Naive thymus-derived CD8-positive, alpha-beta T cell (primary cell): Measurements from ENCODE around the gene DHX16. TPM values are rescaled to one million over a fixed set of nuclear protein-coding genes. Genes with fewer than 3 reads are reported as not detected.

Experiments
- ATAC-seq, 2 donors: fragments of 150-1000 bp; cut with Tn5 transposase in 1 of 2; sonication (Bioruptor Pico), chemical (Tn5 transposase) in 1 of 2; 1 replicate in 1 of 2; 2 replicates in 1 of 2; pipeline ENCODE4 v1.10.0; 2021; ENCODE audit warnings: mild to moderate bottlenecking in 2 of 2, moderate library complexity in 2 of 2
- POLR2A ChIA-PET: fragments of 350-600 bp; sonication (Branson Sonifier 250); formaldehyde crosslinking; loops from one replicate; lab custom pipeline; 2021; ENCODE audit warnings: antibody characterized with exemption; lab: Charles Lee
- DNase-seq, 10 donors: peaks; one replicate each; pipeline versions ENCODE4 v3.0.0 to v3.0.0-alpha.2; 2020 to 2022
- H3K27ac Mint-ChIP-seq, 10 donors: one replicate each; pipeline ENCODE4 v1.8.0; 2020 to 2022; ENCODE audit warnings: mild to moderate bottlenecking in 10 of 10, mixed read lengths in 10 of 10, moderate library complexity in 4 of 10, inconsistent platforms in 1 of 10
- H3K27me3 Mint-ChIP-seq, 5 donors: one replicate each; pipeline ENCODE4 v1.8.0; 2021 to 2022; ENCODE audit warnings: mixed read lengths in 5 of 5
- H3K36me3 Mint-ChIP-seq, 3 donors: one replicate each; pipeline ENCODE4 v1.8.0; 2020 to 2022; ENCODE audit warnings: mixed read lengths in 3 of 3, mild to moderate bottlenecking in 2 of 3, inconsistent platforms in 1 of 3
- H3K4me1 Mint-ChIP-seq, 4 donors: one replicate each; pipeline ENCODE4 v1.8.0; 2021 to 2022; ENCODE audit warnings: mixed read lengths in 4 of 4
- H3K4me3 Mint-ChIP-seq, 10 donors: one replicate each; pipeline ENCODE4 v1.8.0; 2020 to 2022; ENCODE audit warnings: mild to moderate bottlenecking in 10 of 10, mixed read lengths in 10 of 10, moderate library complexity in 6 of 10, inconsistent platforms in 1 of 10
- H3K9me3 Mint-ChIP-seq, 9 donors: one replicate each; pipeline ENCODE4 v1.8.0; 2020 to 2022; ENCODE audit warnings: mixed read lengths in 9 of 9, mild to moderate bottlenecking in 3 of 9, inconsistent platforms in 1 of 9, moderate library complexity in 1 of 9
- polyA plus RNA-seq, 3 donors: library from polyadenylated mRNA; unstranded; fragments of 300-500 nt; fragmentation: Illumina TruSeq; gene quantifications; one replicate each; pipeline ENCODE4 v1.2.3, GENCODE V29; 2021
- total RNA-seq, 8 experiments: library from RNA in 2 of 8; stranded (reverse) in 2 of 8; gene quantifications; one replicate each; pipeline ENCODE4 v1.2.3 and lab custom pipeline; 2021 to 2026

Gene DHX16
- total and polyA plus RNA-seq, 5 experiments from 2014 or later, result 17.7 to 45.6 (median 31.2) TPM

DNA sequence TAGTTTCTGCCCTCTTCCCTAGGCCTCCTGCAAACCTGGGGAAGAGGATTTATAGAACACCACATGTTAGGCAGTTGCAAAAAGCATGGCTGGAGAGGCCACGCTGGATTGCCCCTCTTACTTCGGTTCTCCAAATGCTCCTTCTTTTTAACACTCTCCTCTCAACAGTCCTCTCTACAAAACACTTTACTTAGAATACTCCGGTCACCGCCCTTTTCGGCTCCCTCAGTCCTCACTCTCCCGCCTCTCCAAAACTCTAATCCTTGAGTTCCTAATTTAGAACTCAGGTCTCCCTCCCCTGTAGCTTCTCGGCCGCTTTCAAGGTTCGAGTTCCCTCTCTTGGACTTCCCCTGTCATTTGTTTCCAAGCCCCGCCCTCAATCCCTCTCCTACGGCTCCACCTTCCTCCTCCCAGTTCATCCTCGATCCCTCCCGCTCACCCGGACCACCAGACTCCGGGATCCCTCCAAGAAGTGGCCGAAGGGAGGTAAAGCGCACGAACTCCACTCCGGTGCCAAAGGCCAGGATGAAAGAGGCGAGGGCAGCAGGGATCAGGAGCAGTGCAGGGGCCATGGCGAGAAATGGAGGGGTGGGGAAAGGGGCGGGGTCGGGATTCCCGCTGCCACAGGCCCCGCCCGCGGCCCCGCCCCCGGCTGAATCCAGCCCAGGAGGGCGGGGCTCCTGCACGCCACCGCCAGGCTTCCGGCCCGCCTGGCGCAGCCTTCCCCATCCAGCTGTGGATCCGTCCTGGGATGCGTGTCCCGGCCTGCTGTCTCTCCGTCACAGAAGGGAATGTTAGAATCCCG is 17.8 kb upstream of the DHX16 start, which contains the start of gene NRM:
Gene NRM (minus strand): TSS at position 582 of the 805 bp plus-strand sequence. CDS start 10 bp downstream, at position 572.
- Mint-ChIP-seq H3K9me3 (no peaks in the 10 kb centered on the region), H3K4me3 (peak within 1 kb of the TSS; percentile 85 to 94 (median 88)), H3K27ac (peak within 1 kb of the TSS; percentile 31 to 99 (median 88)), H3K4me1 (peaks cover 29 to 48% (median 41%) of the 10 kb centered on the region in 4 donors), H3K27me3 (no peaks in the 10 kb centered on the region), H3K36me3 (no peaks in the 10 kb centered on the region)
- POLR2A ChIA-PET, result interaction anchor here (0.7 to 6.9 kb wide), 9 partner anchors 8 to 200 kb away, joined by 3 to 81 read pairs (median 6); partner anchors contain the start of genes MDC1 and TUBB
- DNase-seq (peak in 8 of 10 donors; percentile 37 to 81 (median 60)), ATAC-seq (peak; percentile 7 to 25)

DNA sequence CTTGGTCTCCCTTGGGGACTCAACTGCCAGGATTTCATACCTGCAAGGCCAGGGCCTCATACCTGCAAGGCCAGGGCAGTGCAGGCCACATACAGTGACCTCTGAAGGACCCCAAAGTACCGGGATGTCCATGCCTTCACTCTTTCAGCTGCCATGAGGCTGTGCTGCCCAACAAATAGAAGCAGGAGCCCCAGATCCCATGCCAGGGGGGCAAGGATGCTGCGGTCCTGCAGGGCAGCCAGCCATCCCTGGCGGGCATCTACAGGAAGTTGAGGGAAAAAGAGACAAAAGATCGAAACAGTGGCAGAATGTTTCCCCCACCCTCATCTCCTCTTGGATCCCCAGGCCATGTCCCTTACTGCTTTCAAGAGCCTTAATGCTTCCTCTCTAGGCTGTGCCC is 17.2 kb upstream of the DHX16 start:
- POLR2A ChIA-PET, result interaction anchor here (0.7 to 6.9 kb wide), 6 partner anchors 8 to 75 kb away, joined by 3 to 81 read pairs (median 14); partner anchors contain the start of genes MDC1 and TUBB
- Mint-ChIP-seq H3K9me3 (no peaks in the 10 kb centered on the region), H3K4me1 (peaks cover 35 to 48% (median 44%) of the 10 kb centered on the region in 4 donors), H3K27ac (peak overlapping the region; percentile 17 to 99 (median 84)), H3K36me3 (peaks cover 0 to 6% (median 0%) of the 10 kb centered on the region in 3 donors), H3K27me3 (no peaks in the 10 kb centered on the region), H3K4me3 (peak overlapping the region; percentile 63 to 94 (median 88))
- ATAC-seq (no peak), DNase-seq (no peak)

DNA sequence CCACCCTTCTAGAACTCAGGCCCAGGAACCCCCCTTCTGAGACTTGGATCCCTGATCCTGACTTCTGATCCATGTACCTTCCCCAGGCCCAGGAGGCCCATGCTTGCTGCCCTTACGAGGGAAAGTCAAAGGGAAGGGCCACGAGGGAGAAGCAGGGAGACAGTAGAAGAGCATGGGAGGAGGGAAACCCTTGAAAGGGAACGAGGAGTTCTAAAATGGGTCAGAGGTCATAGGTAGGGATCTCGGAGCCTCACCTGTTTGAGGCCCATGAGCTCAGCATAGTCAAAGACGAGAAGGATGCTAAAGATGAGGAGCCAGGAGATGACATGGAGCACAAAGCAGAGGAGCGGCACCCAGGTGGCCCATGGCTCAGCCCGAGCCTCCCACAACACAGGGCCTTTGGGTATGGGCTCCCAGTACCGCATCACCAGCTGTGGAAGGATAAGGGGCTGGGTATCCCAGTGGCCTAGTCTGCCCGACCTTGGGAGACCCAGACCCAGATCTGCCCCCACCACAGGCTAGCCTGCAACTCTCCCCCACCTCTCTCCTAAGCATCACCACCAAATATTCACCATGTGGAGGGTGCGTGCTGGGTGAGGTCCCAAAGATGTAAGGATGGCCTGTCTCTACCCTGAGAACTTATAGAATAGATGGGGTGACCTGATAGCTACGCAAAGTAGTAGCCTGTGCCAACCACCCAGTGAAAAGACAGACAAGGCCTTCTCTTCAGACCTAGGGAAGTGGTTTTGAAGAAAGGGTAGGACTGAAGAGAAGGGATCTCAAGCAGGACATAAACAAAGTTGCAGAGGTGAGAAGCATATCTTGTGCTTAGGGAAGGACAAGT is 16.4 kb upstream of the DHX16 start:
- Mint-ChIP-seq H3K36me3 (peaks cover 0 to 8% (median 0%) of the 10 kb centered on the region in 3 donors), H3K4me1 (peaks cover 37 to 48% (median 46%) of the 10 kb centered on the region in 4 donors), H3K4me3 (peak overlapping the region; percentile 76 to 100 (median 96)), H3K27ac (peak overlapping the region in 9 of 10 donors; percentile 60 to 99 (median 85)), H3K27me3 (no peaks in the 10 kb centered on the region), H3K9me3 (no peaks in the 10 kb centered on the region)
- ATAC-seq (no peak), DNase-seq (no peak)
- POLR2A ChIA-PET, result interaction anchor here (1.0 to 6.9 kb wide), 5 partner anchors 7 to 74 kb away, joined by 3 to 81 read pairs (median 15); partner anchors contain the start of genes MDC1 and TUBB

DNA sequence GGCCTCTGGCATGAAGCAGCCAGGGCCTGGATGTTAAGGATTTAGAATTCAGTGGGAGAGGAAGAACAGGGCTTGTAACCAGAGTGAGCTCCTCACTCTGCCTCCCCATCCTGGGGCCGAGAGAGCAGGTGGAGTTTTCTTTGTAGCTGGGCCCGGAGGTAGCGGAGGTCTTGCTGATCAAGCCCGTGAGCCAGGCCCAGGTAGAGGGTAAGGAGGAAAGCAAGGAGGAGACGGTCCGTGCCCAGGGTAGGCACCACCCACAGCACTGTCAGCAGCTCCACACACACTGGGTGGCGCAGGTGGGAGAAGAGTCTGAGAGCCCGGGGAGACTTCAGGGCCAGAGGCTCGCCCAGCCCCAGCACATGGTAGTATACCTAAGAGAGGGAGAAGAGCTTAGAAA is 15.8 kb upstream of the DHX16 start:
- Mint-ChIP-seq H3K27ac (peak overlapping the region in 9 of 10 donors; percentile 60 to 99 (median 85)), H3K4me1 (peaks cover 37 to 48% (median 46%) of the 10 kb centered on the region in 4 donors), H3K36me3 (peaks cover 0 to 8% (median 0%) of the 10 kb centered on the region in 3 donors), H3K4me3 (peak overlapping the region; percentile 94 to 100 (median 99)), H3K27me3 (no peaks in the 10 kb centered on the region), H3K9me3 (no peaks in the 10 kb centered on the region)
- POLR2A ChIA-PET, result interaction anchor here (2.5 to 6.9 kb wide), 2 partner anchors 16 to 31 kb away, joined by 15 to 81 read pairs; partner anchors contain the start of genes MDC1 and TUBB
- peak in 1 of 10 donors; percentile 12 for DNase-seq
- no peak for ATAC-seq

DNA sequence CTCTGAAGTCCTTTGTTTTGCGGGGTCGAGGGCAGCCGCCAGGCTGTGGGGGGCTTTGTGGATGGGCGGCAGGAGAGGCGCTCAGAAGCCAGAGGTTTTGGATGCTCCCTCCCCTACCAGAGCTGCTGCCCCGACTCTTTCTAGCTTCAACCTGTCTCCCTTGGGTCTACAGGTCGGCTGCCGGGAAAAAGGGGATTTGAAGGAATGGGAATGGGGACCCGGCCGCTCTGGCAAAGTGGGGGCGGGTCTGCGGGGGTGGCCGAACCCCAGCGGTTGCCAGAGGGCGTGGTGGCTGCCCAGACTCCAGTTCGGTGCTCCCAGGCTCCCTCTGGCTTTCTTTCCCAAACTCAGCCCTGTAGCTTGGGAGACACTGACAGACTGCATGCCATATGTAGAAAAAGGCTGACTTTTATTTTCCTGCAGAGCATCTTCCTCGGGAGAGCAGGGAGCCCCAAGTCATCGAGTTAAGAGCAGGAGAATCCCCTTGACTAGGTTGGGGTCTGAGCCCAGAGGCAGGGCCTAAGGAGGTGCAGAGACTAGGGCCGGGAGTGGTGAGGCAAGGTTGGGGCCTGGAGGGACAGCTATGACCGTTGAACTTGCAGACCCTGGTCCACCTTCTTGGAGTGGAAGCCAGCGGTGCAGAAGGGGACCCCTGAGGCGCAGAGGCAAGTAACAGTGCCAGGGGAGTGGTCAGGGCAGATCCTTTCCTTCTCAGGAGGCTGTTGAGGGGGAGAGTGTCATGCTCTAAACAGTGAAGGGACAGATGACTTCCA is 15.0 kb upstream of the DHX16 start:
- peaks cover 37 to 52% (median 46%) of the 10 kb centered on the region in 4 donors for H3K4me1 Mint-ChIP-seq
- DNase-seq, result no peak

DNA sequence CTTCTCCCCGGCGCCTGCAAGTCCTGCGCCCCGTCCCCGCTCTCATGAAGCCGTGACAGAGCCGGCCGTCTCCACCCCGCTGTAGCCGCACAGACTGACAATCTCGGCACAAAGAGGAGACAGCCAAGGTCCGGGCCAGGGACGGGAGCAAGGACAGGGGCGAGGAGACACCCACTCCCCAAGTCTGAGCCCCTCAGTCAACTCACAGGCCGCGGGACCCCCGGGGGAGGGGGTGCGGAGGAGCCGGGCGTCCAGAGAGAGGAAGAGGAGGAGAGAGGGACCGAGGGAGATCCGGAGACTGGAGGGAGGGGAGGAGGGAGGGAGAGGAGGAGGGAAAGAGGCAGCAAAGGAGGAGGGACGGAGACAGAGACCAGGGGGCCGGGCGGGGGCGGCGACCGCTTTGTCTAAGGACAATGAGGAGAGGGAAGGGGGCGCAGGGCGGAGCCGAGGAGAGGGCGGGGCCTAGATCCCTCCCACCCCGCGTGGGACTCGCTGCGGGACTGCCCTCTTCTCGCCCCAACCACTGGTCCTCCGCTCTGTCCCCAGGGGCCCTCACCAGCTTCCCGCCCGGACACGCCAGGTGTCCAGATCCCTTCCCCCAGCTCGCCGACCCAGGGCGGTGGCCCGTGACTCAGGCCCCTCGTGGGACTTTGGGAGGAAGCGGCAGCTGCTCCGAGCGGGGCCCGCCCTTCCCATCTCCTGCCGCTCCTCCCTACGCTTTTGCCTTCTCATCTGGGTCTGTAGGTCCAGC is 14.3 kb upstream of the DHX16 start:
- Mint-ChIP-seq H3K36me3 (peaks cover under 1 to 8% (median 6%) of the 10 kb centered on the region in 3 donors), H3K27ac (peak overlapping the region; percentile 81 to 99 (median 97)), H3K9me3 (no peaks in the 10 kb centered on the region), H3K4me3 (peak overlapping the region; percentile 94 to 100 (median 99)), H3K4me1 (peaks cover 43 to 60% (median 45%) of the 10 kb centered on the region in 4 donors), H3K27me3 (no peaks in the 10 kb centered on the region)
- POLR2A ChIA-PET, result interaction anchor here (1.0 to 6.9 kb wide), 5 partner anchors 14 to 43 kb away, joined by 3 to 81 read pairs (median 4); partner anchors contain the start of genes MDC1 and TUBB
- ATAC-seq (peak; percentile 22 to 34), DNase-seq (peak; percentile 27 to 82 (median 57))

More for the DNA sequence above, 15.0 kb upstream of the DHX16 start:
- Mint-ChIP-seq H3K36me3 (peaks cover 0 to 8% (median 3%) of the 10 kb centered on the region in 3 donors), H3K27me3 (no peaks in the 10 kb centered on the region), H3K4me3 (peak overlapping the region; percentile 94 to 100 (median 99)), H3K27ac (peak overlapping the region; percentile 81 to 99 (median 96)), H3K9me3 (no peaks in the 10 kb centered on the region)
- POLR2A ChIA-PET, result interaction anchor here (1.0 to 6.9 kb wide), 6 partner anchors 13 to 42 kb away, joined by 3 to 81 read pairs (median 4); partner anchors contain the start of genes MDC1 and TUBB
- ATAC-seq, result no peak

DNA sequence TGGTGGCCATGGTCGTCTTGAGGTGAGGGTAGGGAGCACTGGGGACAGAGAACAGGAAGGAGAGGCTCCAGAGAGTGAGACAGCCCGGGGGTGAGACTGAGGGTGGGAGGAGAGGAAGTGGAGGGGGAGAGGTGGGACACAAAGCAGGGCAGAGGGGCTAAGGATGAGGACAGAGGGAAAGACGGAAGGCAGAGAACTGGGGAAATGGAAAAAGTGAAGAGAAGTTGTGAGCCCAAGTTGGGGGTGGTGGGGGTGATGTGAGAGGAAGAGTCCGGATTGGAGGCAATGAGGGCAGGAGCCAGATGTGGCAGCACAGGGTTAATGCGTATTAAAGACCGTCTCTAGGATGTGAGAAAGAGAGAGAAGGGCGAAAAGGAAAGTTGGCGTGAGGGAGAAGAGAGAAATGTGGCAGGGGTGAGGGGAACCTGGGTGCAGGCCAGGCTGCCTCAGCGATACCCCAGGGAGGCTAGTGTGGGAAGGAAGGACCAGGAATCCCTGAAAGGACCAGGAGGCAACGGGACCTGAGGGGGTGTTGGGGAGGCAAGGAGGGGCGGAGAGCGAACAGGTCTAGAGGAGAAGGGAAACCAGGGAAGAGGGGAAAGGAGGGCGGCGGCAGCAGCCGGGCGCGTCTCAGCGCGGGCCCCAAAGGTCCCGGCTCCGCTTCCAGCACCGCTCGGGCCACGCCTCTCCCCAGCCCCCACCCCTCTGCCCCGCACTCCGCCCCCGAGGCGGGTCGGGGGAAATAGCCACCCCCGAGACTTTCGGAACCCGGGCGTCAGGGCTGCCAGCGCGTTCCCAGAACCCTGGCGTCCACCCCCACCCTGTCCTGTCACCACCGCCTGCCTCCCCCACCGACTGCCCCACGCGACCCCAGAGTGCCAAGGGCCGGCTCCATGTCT is 13.5 kb upstream of the DHX16 start, which contains the start of gene PPP1R18:
Gene PPP1R18 (minus strand): TSS at position 637 of the 899 bp plus-strand sequence. CDS start 627 bp downstream, at position 10.
- POLR2A ChIA-PET, result interaction anchor here (1.1 to 15.2 kb wide), 3 partner anchors 10 to 71 kb away, joined by 4 to 594 read pairs (median 37); partner anchors contain the start of genes MDC1 and TUBB
- H3K27ac Mint-ChIP-seq, result peak within 1 kb of the TSS; percentile 81 to 99 (median 98)
- peaks cover 7 to 8% (median 7%) of the 10 kb centered on the region in 3 donors for H3K36me3 Mint-ChIP-seq
- peak within 1 kb of the TSS; percentile 94 to 100 (median 99) for H3K4me3 Mint-ChIP-seq
- peaks cover 45 to 68% (median 47%) of the 10 kb centered on the region in 4 donors for H3K4me1 Mint-ChIP-seq
- no peaks in the 10 kb centered on the region for H3K9me3 Mint-ChIP-seq
- ATAC-seq (peak; percentile 48 to 56), DNase-seq (peak; percentile 52 to 86 (median 74))
- H3K27me3 Mint-ChIP-seq, result no peaks in the 10 kb centered on the region

DNA sequence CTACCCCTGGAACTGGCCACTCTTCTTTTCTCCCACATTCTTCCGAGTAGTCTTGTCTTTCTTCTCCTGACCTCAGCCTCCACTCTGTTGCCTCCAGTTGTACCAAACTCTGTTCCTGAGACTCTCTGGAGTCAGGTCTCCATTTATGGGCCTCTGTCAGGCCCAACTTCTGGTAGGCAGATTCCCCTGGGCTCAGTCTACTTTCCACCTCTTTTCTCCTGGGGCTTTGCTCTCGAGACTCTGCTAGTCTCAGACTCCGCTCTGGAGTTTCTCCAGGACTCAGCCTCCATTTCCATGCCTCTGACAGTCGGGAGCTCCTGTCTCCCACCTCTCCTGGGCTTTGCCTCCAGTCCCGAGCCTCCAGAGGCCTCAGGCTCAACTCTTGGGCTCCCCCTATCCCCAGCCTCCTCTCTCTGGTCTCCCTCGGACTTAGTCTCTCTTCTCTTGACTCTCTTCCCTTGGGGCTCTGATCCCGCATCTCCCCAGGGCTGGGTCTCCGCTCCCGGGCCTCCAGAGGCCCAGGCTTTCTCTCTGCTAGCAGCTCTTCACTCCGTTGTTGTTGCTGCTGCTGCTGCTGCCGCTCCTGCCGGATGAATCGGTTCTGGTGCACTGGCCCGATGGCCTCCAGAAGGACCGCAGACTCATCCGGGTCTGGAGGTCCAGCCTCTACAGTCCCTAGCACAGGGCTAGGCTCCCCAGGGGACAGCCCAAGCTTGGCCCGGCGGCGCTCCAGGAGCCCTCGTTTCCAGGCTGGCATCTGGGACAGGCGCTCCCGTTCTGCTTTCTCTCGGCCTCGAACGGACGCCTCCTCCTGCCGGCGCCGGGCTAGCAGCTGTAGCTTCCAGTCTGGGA is 12.6 kb upstream of the DHX16 start:
- H3K36me3 Mint-ChIP-seq, result peaks cover 8 to 13% (median 10%) of the 10 kb centered on the region in 3 donors
- ATAC-seq, result no peak
- DNase-seq, result peak in 1 of 10 donors; percentile 10
- H3K27ac Mint-ChIP-seq, result peak overlapping the region; percentile 81 to 99 (median 98)
- no peaks in the 10 kb centered on the region for H3K9me3 Mint-ChIP-seq
- H3K4me3 Mint-ChIP-seq, result peak overlapping the region; percentile 94 to 100 (median 99)
- no peaks in the 10 kb centered on the region for H3K27me3 Mint-ChIP-seq
- peaks cover 44 to 71% (median 48%) of the 10 kb centered on the region in 4 donors for H3K4me1 Mint-ChIP-seq
- POLR2A ChIA-PET, result interaction anchor here (0.8 to 15.2 kb wide), 6 partner anchors 11 to 144 kb away, joined by 3 to 594 read pairs (median 4); partner anchors contain the start of genes DHX16, MDC1 and TUBB
